Thyroid gland (tissue), 4 donors: Measurements from ENCODE around the gene USP36.

ENCODE experiments used
- CTCF ChIP-seq, 6 experiments: fragments of 200-600 bp in 3 of 6; fragments of 450-650 bp in 3 of 6; sonication (generic) in 3 of 6; IDR thresholded peaks; one replicate each; pipeline ENCODE4 v1.5.1; 2016 to 2019; ENCODE audit warnings: antibody characterized with exemption in 6 of 6, mild to moderate bottlenecking in 2 of 6, inconsistent platforms in 1 of 6, moderate library complexity in 1 of 6
- POLR2A ChIP-seq, 2 donors: fragments of 450-650 bp; IDR thresholded peaks; one replicate each; pipeline ENCODE4 v1.6.1; 2017; ENCODE audit warnings: antibody characterized with exemption in 2 of 2, mild to moderate bottlenecking in 2 of 2, moderate library complexity in 1 of 2

DNA sequence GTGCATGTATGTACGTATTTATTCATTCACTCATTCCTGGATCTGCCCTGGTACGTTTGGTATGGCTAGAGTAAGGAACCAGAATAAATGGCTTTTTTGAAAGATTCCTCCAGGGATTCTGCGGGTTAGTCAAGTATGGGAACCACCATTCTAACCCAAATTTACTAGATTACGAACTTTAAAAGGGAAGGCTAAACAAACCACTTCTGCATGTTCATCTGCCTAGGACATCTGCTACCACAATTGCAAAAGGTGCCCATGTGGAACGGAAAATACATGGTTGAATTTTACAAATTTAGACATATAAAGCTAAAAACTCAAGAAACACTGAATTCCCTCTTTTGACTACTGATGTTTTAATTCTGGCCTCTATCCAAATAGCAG is 80.7 kb downstream of the USP36 start:
- TF ChIP-seq CTCF (IDR thresholded peaks at IDR 0.05) (no peak), POLR2A (IDR thresholded peaks at IDR 0.05) (no peak)
